ENCODE measurements around the gene PAQR6.

PAQR6 gene

DNA sequence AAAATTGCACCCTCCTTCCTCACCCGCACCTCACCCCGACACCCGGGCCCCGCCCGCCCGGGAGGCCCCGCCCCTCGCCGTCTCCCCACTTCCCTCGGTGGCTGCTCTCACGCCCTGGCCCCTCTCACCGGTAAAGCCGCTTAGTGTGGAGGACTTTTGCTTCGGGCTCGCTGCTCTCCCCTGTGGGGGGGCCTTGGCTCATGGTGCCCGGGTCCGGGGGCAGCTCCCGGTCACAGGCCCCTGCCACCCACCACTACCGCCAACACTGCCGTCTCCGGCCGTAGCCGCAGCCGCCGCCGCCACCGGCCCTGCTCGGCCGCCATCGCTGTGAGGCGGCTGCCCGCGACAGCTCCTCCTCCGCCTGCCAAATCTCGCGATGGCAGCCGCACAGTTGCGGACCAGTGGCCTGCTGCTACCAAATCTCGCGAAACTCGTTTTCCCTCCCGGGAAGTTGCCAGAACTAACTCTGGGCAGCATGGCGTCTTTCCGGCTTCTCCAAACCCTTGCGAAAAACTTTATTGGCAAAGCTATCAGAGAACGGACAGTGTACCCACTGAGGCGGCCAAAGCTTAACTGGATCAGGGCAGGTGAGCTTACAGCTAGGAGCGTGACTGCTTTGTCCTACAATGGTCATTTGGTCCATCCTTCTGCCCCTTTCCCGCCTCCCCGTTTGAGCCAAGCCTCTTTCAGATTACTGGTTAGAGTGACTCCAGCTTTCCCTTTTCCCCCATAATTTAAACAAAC is 34.8 kb upstream of the PAQR6 start, which contains the start of gene SMG5:
SMG5 (minus strand) TSS at position 347 of the 744 bp plus-strand sequence; CDS start at position 202, 145 bp downstream.
- Mint-ChIP-seq H3K4me1 (peaks cover 39% of the 10 kb centered on the region), H3K27me3 (ENCODE audit: low read depth, poor library complexity) (no peaks in the 10 kb centered on the region), H3K4me3 (peak within 1 kb of the TSS; percentile 95), H3K9me3 (no peaks in the 10 kb centered on the region), H3K27ac (peak within 1 kb of the TSS; percentile 46), H3K36me3 (ENCODE audit: low read depth) (peaks cover 12% of the 10 kb centered on the region)
- peak; percentile 93 for DNase-seq
- TF ChIP-seq, protein P1, sequence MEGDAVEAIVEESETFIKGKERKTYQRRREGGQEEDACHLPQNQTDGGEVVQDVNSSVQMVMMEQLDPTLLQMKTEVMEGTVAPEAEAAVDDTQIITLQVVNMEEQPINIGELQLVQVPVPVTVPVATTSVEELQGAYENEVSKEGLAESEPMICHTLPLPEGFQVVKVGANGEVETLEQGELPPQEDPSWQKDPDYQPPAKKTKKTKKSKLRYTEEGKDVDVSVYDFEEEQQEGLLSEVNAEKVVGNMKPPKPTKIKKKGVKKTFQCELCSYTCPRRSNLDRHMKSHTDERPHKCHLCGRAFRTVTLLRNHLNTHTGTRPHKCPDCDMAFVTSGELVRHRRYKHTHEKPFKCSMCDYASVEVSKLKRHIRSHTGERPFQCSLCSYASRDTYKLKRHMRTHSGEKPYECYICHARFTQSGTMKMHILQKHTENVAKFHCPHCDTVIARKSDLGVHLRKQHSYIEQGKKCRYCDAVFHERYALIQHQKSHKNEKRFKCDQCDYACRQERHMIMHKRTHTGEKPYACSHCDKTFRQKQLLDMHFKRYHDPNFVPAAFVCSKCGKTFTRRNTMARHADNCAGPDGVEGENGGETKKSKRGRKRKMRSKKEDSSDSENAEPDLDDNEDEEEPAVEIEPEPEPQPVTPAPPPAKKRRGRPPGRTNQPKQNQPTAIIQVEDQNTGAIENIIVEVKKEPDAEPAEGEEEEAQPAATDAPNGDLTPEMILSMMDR (IDR thresholded peaks at IDR 0.05): no peak

GRCh38 chr1:156281693-156282478 is 34.0 kb upstream of the PAQR6 start:
- peak overlapping the region; percentile 31 for H3K27ac Mint-ChIP-seq
- H3K4me3 Mint-ChIP-seq: peak overlapping the region; percentile 95
- no peaks in the 10 kb centered on the region for H3K27me3 Mint-ChIP-seq (ENCODE audit: low read depth, poor library complexity)
- H3K36me3 Mint-ChIP-seq (ENCODE audit: low read depth): peaks cover 20% of the 10 kb centered on the region
- peaks cover 39% of the 10 kb centered on the region for H3K4me1 Mint-ChIP-seq
- no peak for DNase-seq
- TF ChIP-seq, protein P1 (IDR thresholded peaks at IDR 0.05): no peak
- H3K9me3 Mint-ChIP-seq: no peaks in the 10 kb centered on the region

- peaks cover 39% of the 10 kb centered on the region for H3K4me1 Mint-ChIP-seq
- H3K27ac Mint-ChIP-seq: peak overlapping the region; percentile 19
- H3K4me3 Mint-ChIP-seq: peak overlapping the region; percentile 95
- no peaks in the 10 kb centered on the region for H3K27me3 Mint-ChIP-seq (ENCODE audit: low read depth, poor library complexity)
- H3K36me3 Mint-ChIP-seq (ENCODE audit: low read depth): peaks cover 26% of the 10 kb centered on the region
- TF ChIP-seq, protein P1 (IDR thresholded peaks at IDR 0.05): no peak
- no peak for DNase-seq
- H3K9me3 Mint-ChIP-seq: no peaks in the 10 kb centered on the region
Measured at GRCh38 chr1:156281281-156281680, 33.4 kb upstream of the PAQR6 start.

- Mint-ChIP-seq H3K4me1 (peaks cover 39% of the 10 kb centered on the region), H3K27me3 (ENCODE audit: low read depth, poor library complexity) (no peaks in the 10 kb centered on the region), H3K4me3 (peak overlapping the region; percentile 35), H3K36me3 (ENCODE audit: low read depth) (peaks cover 37% of the 10 kb centered on the region), H3K9me3 (no peaks in the 10 kb centered on the region), H3K27ac (no peak overlapping the region)
- DNase-seq: no peak
- TF ChIP-seq, protein P1 (IDR thresholded peaks at IDR 0.05): no peak
Measured at GRCh38 chr1:156279837-156280236, 32.0 kb upstream of the PAQR6 start.

GRCh38 chr1:156276966-156277381 is 29.1 kb upstream of the PAQR6 start:
- TF ChIP-seq, protein P1 (IDR thresholded peaks at IDR 0.05): no peak
- no peak for DNase-seq
- no peaks in the 10 kb centered on the region for H3K27me3 Mint-ChIP-seq (ENCODE audit: low read depth, poor library complexity)
- peaks cover 22% of the 10 kb centered on the region for H3K4me1 Mint-ChIP-seq
- peaks cover 65% of the 10 kb centered on the region for H3K36me3 Mint-ChIP-seq (ENCODE audit: low read depth)
- no peak overlapping the region for H3K27ac Mint-ChIP-seq
- no peak overlapping the region for H3K4me3 Mint-ChIP-seq
- H3K9me3 Mint-ChIP-seq: no peaks in the 10 kb centered on the region
